Activated naive CD4-positive, alpha-beta T cell treated with anti-CD3 and anti-CD28 coated beads, Interleukin-2, amount 50 U/mL, for 24 hours (primary cell): ENCODE results near the gene OR52A5.
"Not testable (repeated sequence)": the region's sequence is repeated elsewhere in the genome, so short reads cannot be mapped to it uniquely, and the experiment has no call there.

Source experiments
- H3K27ac Mint-ChIP-seq: one replicate; pipeline ENCODE4 v1.8.0; 2021; ENCODE audit warnings: mild to moderate bottlenecking, mixed read lengths
- H3K27me3 Mint-ChIP-seq: one replicate; pipeline ENCODE4 v1.8.0; 2021; ENCODE audit warnings: mixed read lengths
- H3K36me3 Mint-ChIP-seq: one replicate; pipeline ENCODE4 v1.8.0; 2021; ENCODE audit warnings: mixed read lengths
- H3K4me1 Mint-ChIP-seq: one replicate; pipeline ENCODE4 v1.8.0; 2021; ENCODE audit warnings: mixed read lengths
- H3K4me3 Mint-ChIP-seq: one replicate; pipeline ENCODE4 v1.8.0; 2021; ENCODE audit warnings: mild to moderate bottlenecking, mixed read lengths
- H3K9me3 Mint-ChIP-seq: one replicate; pipeline ENCODE4 v1.8.0; 2021; ENCODE audit warnings: mixed read lengths

OR52A5 gene

DNA sequence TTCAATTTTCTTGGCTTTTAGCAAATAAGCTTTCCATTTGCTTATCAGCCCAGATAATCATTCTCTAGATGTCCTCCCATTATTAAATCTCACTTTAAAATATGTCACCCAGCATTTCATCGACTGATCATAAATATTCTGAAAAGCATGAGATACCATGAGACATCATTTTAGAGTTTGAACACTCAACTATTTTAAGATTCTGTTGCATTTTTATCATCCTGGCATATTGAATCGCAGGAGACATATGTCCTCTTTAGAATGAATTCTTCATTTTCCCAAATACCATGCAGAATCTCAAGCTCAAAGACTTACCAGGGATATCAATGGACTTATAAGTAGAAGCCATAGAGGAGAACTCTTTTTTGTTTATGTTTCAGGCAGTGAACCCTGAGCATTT lies at the start of gene OR52A5:
Gene OR52A5, minus strand, starts transcription at position 361 of the 400 bp plus-strand sequence. CDS start 5,714 bp downstream, outside the sequence.
- H3K27me3 Mint-ChIP-seq: peaks cover 4% of the 10 kb centered on the region
- no peak within 1 kb of the TSS for H3K27ac Mint-ChIP-seq
- no peaks in the 10 kb centered on the region for H3K36me3 Mint-ChIP-seq

DNA sequence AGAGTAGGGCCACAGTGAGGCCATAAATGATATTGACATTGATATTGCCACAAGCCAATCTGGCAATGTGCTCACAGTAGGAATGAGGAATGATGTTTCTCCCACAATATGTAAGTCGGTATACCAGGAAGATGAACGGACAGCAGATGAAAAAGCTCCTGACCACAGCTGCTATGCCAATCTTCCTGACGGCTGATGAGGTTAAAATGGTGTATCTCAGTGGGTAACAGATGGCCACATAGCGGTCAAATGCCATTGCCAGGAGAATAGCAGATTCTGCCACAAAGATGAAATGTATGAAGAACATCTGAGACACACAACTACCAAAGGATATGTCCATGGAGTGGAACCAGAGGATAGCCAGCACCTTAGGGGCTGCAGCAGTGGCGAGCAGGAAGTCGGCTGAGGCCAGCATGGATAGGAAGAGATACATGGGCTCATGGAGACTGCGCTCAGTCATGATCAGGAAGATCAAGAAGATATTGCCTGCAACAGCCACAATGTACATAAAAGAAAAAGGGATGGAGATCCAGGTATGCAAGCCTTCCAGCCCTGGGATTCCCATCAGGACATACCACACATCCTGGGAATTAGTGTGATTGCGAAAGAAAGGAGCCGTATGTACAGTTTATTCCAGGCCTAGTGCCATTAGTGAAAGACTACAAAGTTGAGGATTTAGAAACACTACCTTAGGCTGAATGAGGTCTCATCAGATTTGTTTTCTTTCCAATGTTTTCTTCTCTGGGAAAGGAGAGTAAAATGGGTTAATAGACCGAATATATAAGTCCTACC lies 40.1 kb upstream of the OR52A5 start:
- Mint-ChIP-seq H3K36me3 (no peaks in the 10 kb centered on the region), H3K9me3 (no peaks in the 10 kb centered on the region), H3K4me1 (no peaks in the 10 kb centered on the region)

More for the DNA sequence above, at the start of gene OR52A5:
- Mint-ChIP-seq H3K4me1 (no peaks in the 10 kb centered on the region), H3K9me3 (no peaks in the 10 kb centered on the region), H3K4me3 (no peak within 1 kb of the TSS)

DNA sequence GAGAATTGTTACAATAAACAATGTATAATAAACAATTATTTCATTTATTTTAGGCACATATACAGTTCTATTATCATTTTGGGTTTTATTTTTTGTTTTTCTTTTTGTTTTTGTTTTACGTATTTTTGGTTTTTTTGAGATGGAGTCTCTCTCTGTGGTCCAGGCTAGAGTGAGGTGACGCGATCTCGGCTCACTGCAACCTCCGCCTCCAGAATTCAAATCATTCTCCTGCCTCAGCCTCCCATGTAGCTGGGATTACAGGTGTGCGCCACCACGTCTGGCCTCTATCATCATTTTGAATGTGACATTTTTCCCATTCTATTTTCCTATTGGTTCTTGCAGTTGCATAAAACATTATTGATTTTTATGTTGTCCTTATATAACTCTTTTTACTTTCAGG lies 36.8 kb upstream of the OR52A5 start:
- no peak overlapping the region for H3K4me3 Mint-ChIP-seq
- H3K27ac Mint-ChIP-seq: no peak overlapping the region
- H3K9me3 Mint-ChIP-seq: no peaks in the 10 kb centered on the region
- H3K4me1 Mint-ChIP-seq: no peaks in the 10 kb centered on the region
- H3K36me3 Mint-ChIP-seq: no peaks in the 10 kb centered on the region
- peaks cover 2% of the 10 kb centered on the region for H3K27me3 Mint-ChIP-seq

More for the DNA sequence above, 40.1 kb upstream of the OR52A5 start:
- peaks cover 2% of the 10 kb centered on the region for H3K27me3 Mint-ChIP-seq
- H3K4me3 Mint-ChIP-seq: no peak overlapping the region
- H3K27ac Mint-ChIP-seq: no peak overlapping the region

DNA sequence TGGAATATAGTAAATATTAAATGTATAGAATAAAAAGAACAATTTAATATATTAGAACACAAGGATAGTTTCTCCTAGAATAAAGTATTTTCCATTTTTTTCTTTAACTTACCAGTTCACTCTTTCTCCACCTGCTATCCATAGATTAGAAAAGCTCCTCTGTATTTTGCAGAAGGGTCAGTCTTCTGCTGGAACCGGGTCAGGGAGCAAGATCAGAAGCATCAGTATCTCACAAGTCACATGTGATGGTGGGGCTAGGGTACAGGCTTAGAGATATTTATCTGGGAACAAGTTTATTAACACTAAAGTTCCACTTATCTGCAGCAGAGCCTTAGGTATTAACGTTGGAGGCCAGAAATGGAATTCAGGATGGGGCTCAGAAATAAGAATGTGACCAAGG lies 33.7 kb upstream of the OR52A5 start:
- no peaks in the 10 kb centered on the region for H3K4me1 Mint-ChIP-seq
- H3K9me3 Mint-ChIP-seq: no peaks in the 10 kb centered on the region
- H3K27me3 Mint-ChIP-seq: no peaks in the 10 kb centered on the region
- H3K4me3 Mint-ChIP-seq: no peak overlapping the region
- H3K36me3 Mint-ChIP-seq: no peaks in the 10 kb centered on the region
- no peak overlapping the region for H3K27ac Mint-ChIP-seq

DNA sequence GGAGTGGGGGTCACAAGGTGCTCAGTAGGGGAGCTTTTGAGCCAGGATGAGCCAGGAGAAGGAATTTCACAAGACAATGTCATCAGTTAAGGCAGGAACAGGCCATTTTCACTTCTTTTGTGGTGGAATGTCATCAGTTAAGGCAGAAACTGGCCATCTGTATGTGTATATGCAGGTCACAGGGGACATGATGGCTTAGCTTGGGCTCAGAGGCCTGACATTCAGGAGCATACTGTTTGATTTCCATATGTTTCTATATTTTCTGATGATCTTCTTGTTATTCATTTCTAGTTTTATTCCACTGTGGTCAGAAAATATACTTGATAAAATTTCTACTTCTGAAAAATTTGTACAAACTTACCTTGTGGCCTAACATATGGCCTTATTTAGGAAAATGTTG lies 27.7 kb upstream of the OR52A5 start:
- not testable (repeated sequence) for H3K36me3 Mint-ChIP-seq, H3K4me3 Mint-ChIP-seq, H3K27me3 Mint-ChIP-seq, H3K4me1 Mint-ChIP-seq, H3K27ac Mint-ChIP-seq, H3K9me3 Mint-ChIP-seq

DNA sequence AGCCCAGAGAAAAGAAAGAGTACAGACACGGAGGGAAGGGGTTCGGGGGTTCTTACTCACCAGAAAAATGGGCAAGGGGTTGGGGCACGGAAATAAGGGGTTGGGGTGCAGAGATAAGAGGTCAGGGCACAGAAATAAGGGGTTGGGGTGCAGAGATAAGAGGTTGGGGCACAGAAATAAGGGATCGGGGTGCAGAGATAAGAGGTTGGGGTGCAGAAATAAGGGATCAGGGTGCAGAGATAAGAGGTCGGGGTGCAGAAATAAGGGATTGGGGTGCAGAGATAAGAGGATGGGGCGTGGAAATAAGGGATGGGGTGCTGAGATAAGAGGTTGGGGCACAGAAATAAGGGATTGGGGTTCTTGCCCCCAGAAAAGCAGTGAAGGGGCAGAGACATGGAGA lies 26.7 kb upstream of the OR52A5 start:
- H3K36me3 Mint-ChIP-seq, H3K4me3 Mint-ChIP-seq, H3K4me1 Mint-ChIP-seq, H3K27ac Mint-ChIP-seq, H3K27me3 Mint-ChIP-seq, H3K9me3 Mint-ChIP-seq: not testable (repeated sequence)

DNA sequence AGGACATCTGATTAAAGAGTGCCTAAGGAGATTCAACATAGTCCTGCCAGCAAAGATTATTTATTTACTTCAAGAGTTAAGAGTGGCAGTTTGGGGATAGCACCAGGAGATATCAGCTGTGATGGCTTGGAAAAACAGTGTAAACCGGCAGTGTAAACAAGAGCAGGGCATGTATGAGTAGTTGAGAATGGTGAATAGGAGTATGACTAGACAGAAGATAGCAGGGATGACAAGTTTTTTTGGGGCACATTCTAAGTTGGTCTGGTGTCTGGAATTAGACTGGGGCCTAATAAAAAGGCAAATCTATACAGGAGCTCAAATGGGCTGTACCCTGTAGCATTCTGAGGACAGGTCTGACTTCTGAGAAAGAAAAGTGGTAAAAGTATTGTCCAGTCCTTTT lies 22.9 kb upstream of the OR52A5 start:
- not testable (repeated sequence) for H3K4me3 Mint-ChIP-seq, H3K4me1 Mint-ChIP-seq, H3K9me3 Mint-ChIP-seq, H3K27ac Mint-ChIP-seq, H3K36me3 Mint-ChIP-seq, H3K27me3 Mint-ChIP-seq

DNA sequence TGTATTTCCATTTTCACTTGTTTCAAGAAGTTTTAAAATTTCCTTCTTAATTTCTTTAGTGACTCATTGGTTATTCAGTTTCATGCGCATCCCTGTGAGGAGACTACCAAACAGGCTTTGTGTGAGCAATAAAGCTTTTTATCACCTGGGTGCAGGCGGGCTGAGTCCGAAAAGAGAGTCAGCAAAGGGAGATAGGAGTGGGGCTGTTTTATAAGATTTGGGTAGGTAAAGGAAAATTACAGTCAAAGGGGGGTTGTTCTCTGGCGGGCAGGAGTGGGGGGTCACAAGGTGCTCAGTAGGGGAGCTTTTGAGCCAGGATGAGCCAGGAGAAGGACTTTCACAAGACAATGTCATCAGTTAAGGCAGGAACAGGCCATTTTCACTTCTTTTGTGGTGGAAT lies 22.1 kb upstream of the OR52A5 start:
- H3K4me3 Mint-ChIP-seq, H3K27me3 Mint-ChIP-seq, H3K9me3 Mint-ChIP-seq, H3K27ac Mint-ChIP-seq, H3K4me1 Mint-ChIP-seq, H3K36me3 Mint-ChIP-seq: not testable (repeated sequence)

DNA sequence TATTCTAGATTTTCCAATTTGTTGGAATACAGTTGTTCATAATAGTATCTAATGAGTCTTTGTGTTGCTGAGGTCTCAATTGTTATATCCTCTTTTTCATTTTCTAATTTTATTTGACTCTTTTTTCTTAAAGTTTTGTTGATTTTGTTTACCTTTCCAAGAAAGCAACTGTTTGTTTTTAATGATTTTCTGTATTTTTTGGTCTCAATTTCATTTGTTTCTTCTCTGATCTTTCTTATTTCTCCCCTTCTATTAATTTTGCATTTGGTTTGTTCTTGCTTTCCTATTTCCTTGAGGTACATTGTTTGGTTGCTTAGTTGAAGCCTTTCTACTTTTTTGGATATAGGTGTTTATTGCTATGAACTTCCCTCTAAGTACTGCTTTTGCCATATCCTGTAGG lies 21.6 kb upstream of the OR52A5 start:
- Mint-ChIP-seq H3K36me3 (no peaks in the 10 kb centered on the region), H3K4me3 (no peak overlapping the region)

DNA sequence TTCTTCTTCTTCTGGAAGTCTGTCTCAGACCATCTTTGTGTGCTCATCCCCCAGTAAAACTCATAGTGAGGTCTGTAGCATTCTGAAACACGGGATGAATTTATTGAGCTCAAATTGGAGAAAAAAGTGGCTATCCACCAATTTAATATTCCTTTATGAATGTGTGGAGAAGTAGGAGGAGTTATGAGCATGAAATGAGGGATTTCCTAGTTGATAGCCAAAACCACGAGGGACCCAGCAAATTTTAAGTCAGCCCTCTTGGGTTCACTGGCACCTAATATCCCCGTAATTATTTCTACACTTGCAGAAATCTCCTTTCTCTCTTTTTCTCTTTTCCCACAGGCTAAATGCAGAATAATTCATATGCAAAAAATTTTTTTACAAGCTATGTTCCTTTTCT lies 16.5 kb upstream of the OR52A5 start, which contains the start of gene OR52A1:
Gene OR52A1, minus strand, starts transcription at position 101 of the 400 bp plus-strand sequence. CDS start 2,388 bp downstream, outside the sequence.
- Mint-ChIP-seq H3K27ac (no peak within 1 kb of the TSS), H3K4me3 (no peak within 1 kb of the TSS), H3K4me1 (no peaks in the 10 kb centered on the region), H3K9me3 (no peaks in the 10 kb centered on the region), H3K27me3 (peaks cover 7% of the 10 kb centered on the region), H3K36me3 (no peaks in the 10 kb centered on the region)

More for the DNA sequence above, 21.6 kb upstream of the OR52A5 start:
- Mint-ChIP-seq H3K4me1 (no peaks in the 10 kb centered on the region), H3K9me3 (no peaks in the 10 kb centered on the region), H3K27ac (no peak overlapping the region), H3K27me3 (peaks cover 7% of the 10 kb centered on the region)

DNA sequence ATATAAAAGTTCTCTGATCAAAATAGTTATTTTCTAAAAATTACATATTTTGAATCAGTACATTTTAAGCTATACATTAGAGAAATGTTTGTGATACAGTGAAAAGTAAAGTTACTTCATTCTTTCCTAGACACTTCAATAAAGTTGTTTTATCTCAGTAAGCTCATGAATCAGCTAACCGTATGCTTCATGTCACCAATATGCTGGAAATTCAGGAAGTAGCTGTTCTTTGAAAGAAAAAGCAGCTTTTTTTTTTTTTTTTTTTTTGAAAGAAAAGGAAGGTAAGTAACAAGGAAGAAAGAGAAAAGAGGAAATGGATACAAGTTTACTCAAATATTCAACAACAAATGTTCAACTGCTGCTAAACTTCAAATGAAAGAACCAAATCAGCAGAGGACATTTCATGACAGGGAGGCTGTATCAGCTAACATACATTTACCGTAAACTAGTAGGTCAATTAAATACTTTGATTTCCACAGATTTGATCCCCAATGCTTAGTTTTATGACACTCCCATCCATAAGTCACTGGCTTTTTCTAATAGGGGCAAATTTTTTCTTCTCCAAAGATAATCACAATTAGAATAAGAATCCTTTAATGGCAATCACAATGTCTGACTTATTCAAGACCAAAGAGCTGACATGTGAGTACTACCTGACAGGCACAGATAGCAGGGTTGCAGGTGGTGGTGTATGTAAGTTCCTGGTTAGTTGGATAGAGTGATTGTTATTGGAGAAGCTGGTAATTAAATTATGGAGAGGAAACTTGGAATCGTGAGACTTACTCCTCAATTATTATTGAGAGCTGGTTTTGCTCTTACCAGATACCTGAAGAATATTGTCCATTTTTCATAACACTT lies 15.6 kb upstream of the OR52A5 start:
- Mint-ChIP-seq H3K4me3 (no peak overlapping the region), H3K9me3 (no peaks in the 10 kb centered on the region), H3K4me1 (no peaks in the 10 kb centered on the region), H3K36me3 (no peaks in the 10 kb centered on the region), H3K27me3 (peaks cover 10% of the 10 kb centered on the region), H3K27ac (no peak overlapping the region)

DNA sequence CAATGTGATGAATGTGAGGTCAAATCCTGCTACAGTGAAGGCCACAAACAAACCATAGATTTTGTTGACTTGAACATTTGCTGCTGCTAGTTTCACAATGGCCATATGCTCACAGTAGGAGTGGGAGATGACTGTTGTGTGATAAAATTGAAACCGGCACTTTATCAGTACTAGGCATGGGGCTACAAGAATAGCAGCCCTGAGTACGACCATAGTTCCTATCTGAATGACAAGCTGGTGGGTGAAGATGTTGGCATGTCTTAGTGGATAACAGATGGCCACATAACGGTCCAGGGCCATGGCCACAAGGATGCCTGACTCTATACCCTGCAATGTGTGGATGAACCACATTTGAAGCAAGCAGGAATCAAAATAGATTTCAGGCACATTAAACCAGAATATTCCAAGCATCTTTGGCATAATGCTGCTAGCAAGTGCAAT lies 13.6 kb upstream of the OR52A5 start:
- Mint-ChIP-seq H3K9me3 (no peaks in the 10 kb centered on the region), H3K36me3 (no peaks in the 10 kb centered on the region), H3K27ac (no peak overlapping the region), H3K27me3 (peaks cover 10% of the 10 kb centered on the region), H3K4me1 (no peaks in the 10 kb centered on the region), H3K4me3 (no peak overlapping the region)

DNA sequence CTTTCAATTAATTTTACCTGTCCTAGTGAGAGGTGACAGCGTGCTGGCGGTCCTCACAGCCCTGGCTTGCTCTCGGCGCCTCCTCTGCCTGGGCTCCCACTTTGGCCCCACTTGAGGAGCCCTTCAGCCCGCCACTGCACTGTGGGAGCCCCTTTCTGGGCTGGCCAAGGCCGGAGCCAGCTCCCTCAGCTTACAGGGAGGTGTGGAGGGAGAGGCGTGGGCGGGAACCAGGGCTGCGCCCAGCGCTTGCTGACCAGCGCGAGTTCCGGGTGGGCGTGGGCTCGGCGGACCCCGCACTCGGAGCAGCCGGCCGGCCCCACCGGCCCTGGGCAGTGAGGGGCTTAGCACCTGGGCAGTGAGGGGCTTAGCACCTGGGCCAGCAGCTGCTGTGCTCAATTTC lies 6.0 kb upstream of the OR52A5 start:
- not testable (repeated sequence) for H3K27me3 Mint-ChIP-seq, H3K27ac Mint-ChIP-seq, H3K4me3 Mint-ChIP-seq, H3K4me1 Mint-ChIP-seq, H3K36me3 Mint-ChIP-seq, H3K9me3 Mint-ChIP-seq

DNA sequence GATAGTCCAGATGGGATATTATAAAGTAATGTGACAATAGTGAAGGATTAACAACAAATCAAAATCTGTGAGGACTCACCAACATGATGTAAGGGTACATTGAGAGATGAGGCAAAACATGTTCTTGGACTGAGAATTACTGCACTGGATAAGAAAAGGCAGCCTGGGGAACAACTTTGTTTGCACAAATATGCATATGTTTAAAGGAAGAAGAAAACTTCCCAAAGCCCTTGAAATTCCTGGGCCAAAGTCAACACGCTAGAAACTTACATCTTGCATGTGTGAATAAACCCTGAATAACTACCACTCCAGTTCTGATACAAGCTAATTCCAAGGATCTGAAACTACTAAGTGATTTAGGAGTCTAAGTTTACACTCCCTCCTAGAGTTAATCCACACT lies 1.1 kb downstream of the OR52A5 start:
- Mint-ChIP-seq H3K9me3 (no peaks in the 10 kb centered on the region), H3K27ac (no peak overlapping the region)

DNA sequence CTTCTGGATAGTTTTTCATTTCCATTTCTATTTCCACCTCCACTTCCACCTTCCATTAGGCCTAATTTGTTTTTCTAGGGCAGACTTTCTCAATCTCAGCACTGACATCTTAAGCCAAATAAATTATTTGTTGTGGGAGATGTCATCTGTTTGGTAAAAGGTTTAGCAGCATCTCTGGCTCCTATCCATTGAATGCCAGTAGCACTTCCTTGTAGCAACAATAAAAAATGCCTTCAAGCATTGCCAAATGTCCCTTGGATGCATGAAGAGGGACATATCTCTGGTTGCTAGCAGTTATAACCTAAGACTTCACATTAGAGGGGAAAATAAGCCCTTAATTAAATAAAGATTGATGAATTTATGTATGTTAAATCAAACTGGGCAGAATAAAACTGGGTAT lies 1.9 kb downstream of the OR52A5 start:
- Mint-ChIP-seq H3K36me3 (no peaks in the 10 kb centered on the region), H3K27me3 (peaks cover 4% of the 10 kb centered on the region)

More for the DNA sequence above, 1.1 kb downstream of the OR52A5 start:
- Mint-ChIP-seq H3K27me3 (peaks cover 4% of the 10 kb centered on the region), H3K36me3 (no peaks in the 10 kb centered on the region), H3K4me1 (no peaks in the 10 kb centered on the region), H3K4me3 (no peak overlapping the region)

More for the DNA sequence above, 1.9 kb downstream of the OR52A5 start:
- H3K4me3 Mint-ChIP-seq: no peak overlapping the region
- no peak overlapping the region for H3K27ac Mint-ChIP-seq
- H3K4me1 Mint-ChIP-seq: no peaks in the 10 kb centered on the region
- no peaks in the 10 kb centered on the region for H3K9me3 Mint-ChIP-seq
